GM19395 (cell line): Measurements from ENCODE around the gene PIK3C2B.

Experiments
- ATAC-seq: cut with Tn5 transposase; IDR thresholded peaks from one replicate; pipeline ENCODE4 v1.9.1; 2021; ENCODE audit warnings: mild to moderate bottlenecking, moderate library complexity; ENCODE audit not compliant: unreplicated experiment

The PIK3C2B gene

DNA sequence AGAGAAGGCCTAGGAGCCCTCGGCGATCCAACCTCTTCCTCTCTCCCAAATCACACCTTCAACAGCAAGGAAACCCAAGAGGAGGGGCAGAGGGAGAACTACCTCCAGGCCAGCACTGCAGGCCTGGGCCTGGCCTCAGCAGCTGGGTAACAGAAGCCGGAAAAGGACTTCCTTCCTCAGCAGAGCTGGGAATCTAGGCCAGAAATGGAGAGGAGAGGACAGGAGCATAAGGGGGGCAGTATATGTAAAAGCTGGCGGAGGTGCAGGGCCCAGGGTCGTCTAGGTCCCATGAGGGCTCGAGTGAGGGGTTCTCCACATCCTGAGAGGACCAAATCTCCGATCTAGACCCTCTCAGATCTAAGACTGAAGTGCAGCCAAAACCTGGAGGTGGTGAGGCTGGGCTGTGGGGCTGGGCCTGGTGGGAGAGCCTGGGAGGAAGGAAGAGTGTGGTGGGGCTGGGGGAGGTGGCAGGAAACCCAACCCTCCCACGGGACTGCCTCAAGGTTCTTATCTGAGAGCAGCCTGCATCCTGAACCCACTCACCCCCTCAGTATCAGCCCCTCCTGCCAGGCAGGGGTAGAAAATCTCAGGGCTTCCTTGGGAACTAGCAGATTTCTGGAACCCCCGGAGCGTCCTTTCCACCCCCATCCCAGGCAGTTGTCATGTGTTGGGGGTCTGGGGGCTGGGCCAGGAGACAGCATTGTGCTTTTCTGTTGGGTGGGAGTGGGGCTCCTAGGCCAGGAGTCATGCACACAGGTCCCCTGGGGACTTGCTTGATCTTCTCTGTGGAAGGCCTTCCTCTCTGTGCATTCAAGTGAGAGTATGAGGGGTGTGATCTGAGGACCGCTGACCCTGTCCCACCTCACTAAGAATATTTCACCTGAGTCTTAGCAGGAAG is 33.0 kb downstream of the PIK3C2B start:
- ATAC-seq, result no peak

DNA sequence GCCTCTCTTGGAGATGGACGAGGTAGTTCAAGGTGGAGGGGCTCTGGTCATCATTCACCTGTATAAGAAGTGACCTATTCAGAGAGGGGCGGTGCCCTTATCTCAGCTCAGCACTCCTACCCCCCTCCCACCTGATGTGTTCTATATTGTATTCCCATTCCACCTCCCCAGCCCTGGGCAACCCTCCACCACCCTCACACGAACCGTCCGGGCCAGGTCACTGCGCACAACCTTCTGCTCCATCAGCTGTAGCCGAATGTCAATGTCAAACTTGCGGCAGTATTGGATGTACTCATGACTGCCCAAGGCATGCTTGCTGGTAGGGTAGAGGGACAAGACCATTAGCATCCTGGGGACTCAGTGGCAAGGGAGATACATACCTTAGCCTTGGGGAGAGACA is 34.3 kb downstream of the PIK3C2B start:
- ATAC-seq, result no peak

DNA sequence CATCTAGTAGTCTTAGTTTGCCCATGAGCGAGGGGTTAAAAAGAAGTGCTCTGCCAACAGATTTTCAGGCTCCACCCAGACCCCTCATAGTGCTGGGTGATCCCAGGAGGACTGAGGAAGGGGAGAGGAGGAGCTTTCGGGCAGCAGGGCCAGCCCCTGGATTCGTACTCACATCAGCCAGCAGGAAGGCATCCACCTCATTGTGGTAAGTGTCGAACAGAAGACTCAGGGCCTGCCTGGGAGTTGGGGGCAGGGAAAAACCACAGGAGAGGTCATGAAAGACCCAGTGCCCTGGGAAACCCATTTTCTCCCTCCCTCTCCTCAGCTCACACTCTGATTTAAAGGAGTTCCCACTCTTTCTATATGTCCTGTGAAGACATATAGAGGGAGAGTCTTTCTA is 34.9 kb downstream of the PIK3C2B start:
- no peak for ATAC-seq

DNA sequence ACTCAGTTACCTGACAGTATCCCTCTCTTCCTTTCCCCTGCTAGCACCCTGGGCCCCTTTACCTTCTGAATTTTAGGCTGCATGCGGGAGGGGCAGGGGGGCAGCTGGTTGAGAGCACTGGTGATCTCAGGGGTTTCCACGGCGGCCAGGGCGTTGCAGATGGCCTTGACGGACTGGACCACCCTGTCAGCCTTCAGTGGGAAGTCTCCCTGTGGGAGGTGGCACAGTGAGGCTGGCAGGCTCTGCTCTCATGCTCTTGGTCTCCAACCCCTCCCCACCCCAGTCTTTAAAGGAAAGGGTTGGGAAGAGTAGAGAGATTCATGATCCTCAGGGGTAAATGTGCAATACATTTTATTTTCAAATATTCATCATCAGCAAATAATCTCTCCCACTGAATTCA is 36.9 kb downstream of the PIK3C2B start:
- ATAC-seq, result no peak

DNA sequence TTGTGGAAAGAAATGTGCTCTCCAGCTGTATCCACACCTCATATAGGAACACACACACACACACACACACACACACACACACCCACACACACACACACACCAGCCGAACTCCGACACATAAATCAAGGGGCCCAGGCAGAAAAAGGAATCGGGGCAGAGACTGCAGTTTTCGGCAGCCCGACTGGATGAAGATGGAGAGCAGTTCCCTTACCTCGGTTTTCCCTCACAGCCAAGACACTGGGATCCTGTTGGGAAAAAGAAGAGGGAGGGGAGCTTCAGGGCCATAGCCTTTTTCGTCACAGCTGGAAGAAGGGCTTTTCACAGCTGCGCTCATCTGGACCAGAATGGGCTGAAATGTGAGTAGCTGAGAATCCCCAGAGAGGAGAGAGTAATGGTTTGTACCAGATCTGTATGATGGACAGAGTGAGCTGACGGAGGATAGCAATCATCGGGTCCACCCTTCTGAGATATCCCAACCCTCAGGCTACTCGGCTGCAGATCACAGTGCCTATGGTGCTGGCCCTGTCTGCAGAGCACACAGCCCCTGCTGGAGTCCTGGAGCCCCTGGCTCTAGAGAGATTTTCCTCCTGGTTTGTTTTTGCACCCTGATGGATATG is 37.7 kb downstream of the PIK3C2B start:
- no peak for ATAC-seq

DNA sequence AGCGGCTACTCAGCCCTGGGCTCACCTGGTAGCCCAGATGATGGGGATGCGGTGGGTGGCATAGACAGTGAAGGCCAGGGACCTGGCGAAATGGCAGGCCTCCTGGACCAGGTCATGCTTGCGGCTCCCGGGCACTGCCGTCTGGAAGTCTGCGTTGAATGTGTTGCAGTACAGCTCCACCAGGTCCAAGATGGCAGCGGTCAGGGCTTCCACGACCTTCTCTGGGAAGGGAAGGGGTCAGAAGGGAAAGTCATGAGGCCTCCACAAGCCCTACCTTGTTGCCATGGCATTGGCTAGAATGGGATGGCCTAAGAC is 38.8 kb downstream of the PIK3C2B start:
- no peak for ATAC-seq

DNA sequence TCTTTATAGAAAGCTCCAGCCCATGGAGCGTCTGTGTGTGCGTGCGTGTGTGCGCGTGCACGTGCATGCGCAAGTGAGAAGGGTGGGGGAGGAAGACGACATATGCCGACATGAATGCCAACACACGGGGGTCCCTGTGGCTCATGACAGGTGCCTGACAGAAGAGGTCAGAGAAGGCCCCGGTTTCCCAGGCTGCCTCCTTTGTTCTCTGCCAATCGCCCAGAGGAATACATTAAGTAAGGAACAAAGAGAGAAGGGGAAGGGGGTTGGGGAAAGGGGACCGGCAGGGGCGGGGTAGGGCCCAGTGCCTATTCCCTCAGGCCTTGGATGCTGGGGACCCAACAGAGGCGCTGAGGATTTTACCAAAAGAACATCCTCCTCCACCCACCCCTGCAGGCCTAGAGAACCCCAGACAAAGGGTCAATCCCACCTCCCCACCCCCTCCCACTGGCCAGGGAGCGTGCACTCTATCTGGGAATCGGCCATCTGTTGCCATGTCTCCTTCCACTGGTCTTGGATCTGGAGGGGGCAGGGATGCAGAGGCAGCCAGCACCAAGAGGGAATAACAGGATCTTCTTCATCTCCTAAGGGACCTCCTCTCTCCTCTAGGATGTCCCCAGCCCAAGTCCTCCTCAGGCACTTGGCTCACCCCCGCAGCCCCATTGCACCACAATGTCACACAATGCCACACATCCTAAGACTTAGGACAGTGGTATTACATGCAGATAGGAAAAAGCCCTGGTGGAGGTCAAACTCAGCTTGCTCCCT is 39.4 kb downstream of the PIK3C2B start:
- ATAC-seq, result no peak

DNA sequence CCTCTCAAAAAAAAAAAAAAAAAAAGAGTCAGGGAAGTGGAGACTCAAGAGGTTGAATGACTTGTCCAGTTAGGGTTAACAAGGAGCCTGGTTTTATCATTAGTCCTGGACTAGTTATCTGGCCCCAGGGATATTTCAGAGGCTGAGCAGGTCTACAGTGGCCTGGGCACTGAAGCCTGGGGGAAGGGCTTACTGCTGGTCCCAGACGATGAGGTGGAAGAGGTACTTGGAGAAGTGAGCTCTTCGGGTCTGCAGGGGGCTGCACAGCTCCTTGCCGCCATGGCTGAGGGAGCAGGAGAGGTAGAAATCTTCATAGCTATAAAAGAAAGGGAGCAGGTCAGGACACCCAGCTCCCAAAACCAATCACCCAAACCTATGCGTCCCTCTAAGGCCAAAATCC is 40.1 kb downstream of the PIK3C2B start:
- ATAC-seq, result no peak

DNA sequence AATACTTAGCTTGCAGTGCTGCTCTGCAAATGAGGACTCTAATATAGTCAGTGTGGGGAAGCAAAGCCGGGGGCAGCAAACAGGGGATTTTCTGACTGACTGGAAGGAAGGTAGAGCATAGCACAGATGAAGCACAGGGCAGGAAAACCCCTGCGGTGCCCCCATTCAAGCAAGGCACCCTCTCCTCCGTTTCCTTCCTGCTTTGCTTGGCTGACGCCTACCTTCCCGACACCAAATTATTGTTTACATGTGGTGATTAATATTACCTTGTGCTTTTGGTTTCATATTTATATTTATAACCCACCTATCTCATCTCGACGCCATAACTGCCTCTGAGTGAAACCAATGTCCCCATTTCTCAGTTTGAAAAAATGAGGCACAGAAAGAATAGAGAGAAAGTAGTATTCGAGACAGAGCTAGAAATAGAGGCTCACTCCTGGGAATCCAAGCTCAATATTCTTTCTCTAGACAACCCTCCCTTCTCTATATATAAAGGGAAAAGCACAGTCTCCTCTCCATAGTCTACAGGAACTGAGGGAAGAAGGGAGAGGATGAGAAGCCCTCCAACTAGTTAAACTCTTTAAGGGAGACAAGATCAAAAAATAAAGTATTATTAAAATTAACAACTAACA is 41.3 kb downstream of the PIK3C2B start:
- peak; percentile 70 for ATAC-seq

DNA sequence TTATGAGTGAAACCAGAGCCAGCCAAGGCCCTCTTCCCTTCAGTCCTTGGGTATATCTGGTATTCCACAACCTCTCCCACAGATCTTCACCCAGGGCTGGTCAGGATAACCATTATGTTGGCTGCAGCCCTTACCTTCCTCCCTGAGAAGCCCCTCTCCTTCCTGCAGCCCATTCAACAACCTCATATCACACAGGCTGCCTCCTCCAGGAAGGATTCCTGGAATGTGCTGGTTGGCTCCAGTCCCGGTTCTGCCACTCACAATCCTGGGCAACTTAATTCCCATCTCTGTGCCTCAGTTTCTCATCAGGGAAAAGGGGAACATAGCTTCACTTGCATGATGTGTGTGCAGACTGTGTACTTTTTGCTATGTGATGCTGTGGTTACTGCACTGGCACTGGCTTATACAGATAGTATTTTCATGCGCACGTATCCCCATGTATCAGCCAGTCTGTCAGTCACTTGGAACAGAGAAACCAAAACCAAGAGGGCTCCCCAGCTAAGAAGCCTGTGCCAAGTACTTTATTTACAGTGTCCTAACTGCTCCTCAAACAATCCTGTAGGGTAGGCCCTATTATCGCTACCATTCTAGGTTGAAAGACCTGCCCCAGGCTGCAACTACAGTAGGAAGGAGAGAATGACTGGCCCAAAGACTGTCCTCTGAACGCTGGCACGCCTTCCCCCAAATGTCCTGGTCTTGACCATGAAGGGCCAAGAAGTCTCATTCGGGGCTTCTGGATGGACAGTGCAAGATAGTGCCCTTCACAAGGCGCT is 43.1 kb downstream of the PIK3C2B start:
- ATAC-seq, result no peak

DNA sequence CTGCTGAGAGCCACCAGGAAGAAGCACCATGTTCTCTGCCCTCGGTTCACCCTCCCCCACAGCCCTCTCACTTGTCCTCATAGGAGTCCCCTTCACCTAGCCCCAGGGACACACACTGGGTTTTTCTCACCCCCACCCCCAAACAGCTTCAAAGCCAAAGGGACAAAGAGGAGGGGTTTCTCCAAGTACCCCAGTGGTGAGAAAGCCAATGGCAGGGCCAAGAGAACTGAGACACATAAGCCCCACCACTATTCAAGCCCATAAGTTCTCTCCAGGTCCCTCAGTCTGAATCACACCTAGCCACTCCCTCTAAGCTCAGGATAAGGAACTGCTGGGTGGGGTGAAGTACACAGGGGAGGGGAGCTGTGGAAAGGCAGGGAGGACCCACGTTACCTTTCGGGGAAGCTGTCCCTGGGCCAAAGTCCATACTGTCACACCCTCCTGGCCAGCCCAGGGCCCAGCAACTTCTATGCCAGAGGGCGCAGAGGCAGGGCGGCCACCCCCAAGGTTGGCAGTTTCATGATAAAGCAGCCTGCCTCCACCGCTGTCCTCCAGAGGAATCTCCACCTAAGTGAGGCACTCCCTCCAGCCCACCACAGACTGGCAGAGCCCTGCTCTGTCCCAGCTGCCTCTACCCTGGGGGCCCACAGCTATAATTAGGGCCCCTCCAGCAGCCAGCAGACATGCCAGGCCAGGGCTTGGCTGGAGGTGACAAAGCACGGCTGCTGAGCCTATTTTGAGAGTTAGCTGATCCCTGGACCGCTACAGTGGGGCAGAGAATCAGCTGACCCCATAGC is 43.9 kb downstream of the PIK3C2B start:
- ATAC-seq, result no peak

DNA sequence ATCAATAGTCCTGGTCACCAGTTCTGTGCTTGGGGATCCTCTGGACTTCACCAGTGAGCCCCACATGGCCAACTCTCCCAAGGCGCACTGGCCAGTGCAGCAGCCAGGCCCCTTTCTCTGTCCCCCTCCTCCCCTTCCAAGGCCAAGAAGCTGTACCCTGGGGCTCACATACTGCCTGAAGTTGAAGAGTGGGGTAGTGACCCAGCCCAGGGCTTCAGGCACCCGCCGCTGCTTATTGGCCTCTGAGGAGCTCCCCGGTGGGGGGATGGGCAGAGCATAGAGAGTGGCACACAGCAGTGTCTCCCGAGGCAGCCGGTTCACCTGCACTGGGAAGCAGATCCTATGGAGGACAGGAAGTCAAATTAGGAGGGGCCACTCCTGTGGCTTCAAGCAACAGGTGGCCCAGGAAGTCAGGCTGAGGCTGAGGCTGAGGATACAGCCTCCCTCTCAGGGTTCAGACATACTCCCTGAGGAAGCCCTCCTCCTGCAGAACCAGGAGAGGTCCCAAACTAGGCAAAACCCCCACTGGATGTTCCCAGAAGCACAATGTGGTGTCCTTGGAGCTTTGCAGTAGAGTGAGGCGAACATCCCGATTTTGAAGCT is 44.8 kb downstream of the PIK3C2B start:
- ATAC-seq, result no peak

DNA sequence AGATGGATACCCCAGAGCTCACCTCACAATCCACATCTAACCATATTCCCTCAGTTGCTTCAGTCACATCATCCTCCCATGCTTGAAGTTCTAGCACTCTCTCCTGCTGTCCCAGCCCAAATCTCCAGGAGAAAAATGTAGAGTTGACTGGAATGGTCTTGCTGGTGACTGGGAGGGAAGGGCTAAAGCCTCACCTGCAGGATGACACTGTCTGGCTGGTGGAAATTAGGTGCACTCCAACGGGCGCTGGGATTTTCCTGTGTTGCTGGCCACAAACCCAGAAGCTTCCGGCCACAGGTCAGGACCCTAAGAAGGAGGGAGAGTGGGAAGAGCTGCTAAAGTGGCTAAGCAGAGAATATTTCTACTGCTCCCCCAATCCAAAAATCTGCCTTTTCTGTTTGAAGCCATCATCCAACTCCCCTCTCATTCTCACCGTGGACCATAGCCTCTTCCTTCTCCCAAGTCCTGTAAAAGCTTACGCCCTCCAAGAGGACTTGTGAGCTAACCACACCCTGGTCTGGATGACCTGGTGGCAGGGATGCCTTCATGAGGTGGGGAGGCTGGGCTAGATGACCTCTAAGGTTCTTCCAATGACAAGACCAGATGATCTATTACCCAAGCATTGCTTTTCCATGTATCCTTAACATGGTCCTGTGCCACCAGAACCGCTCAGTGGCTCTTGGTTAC is 45.5 kb downstream of the PIK3C2B start:
- no peak for ATAC-seq

DNA sequence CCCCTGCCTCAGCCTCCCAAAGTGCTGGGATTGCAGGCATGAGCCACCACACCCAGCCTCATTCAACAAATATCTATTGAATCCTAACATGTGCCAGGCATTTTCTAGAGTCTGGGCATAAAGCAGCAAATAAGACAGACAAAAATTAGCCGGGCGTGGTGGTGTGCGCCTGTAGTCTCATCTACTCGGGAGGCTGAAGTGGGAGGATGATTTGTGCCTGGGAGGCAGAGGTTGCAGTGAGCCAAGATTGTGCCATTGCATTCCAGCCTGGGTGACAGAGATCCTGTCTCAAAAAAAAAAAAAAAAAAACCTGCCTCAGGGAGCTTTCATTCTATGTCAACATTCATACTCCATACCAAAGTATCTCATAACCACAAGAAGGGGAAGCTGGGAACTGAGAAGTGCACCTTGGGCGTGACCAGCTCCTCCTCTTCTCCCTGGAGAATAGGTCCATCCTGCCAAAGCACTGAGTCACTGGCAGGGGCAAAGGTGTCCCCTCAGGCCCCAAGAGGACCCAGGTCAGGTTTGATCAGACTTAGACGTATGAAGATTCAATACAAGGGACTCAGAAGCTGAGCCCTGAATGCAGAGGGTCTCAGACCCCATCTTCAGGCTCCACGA is 46.2 kb downstream of the PIK3C2B start:
- ATAC-seq, result no peak

DNA sequence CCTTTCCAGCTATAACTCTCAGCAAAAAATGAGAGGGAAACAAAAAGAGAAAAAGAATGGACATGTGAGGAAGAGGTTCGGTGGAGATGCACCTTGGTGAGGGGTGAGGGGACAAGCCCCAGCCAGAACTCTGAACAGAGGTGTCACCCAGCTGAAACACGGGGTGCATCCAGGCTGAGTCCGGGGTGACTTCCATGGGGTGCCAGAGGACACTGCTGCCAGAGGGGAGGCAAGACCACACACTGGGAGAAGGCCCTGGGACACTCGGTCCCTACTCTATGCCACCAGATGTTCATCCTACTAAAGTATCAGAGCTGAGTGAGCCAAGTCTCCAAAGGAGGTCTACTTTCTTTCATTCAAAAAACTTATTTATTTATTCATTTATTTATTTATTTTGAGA is 46.9 kb downstream of the PIK3C2B start:
- ATAC-seq, result no peak

DNA sequence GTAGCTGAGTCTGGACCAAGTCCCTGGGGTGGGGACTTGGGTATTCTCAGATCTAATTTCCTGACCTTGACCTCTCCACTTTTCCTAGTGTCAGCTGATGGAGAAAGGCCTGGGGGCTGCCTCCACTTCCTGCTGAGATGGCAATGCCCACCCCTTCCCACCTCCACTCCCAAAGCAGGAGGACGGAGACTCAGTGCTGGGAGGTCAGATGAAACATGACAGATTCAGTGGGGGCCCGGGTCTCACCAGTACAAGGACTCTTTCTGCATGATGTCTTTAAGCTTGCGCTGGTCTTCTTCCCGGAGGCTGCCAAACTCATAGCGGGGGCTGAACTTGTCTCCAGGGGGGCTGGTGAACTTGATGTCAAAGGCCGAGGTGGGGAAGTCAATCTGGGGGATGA is 47.4 kb downstream of the PIK3C2B start:
- no peak for ATAC-seq

DNA sequence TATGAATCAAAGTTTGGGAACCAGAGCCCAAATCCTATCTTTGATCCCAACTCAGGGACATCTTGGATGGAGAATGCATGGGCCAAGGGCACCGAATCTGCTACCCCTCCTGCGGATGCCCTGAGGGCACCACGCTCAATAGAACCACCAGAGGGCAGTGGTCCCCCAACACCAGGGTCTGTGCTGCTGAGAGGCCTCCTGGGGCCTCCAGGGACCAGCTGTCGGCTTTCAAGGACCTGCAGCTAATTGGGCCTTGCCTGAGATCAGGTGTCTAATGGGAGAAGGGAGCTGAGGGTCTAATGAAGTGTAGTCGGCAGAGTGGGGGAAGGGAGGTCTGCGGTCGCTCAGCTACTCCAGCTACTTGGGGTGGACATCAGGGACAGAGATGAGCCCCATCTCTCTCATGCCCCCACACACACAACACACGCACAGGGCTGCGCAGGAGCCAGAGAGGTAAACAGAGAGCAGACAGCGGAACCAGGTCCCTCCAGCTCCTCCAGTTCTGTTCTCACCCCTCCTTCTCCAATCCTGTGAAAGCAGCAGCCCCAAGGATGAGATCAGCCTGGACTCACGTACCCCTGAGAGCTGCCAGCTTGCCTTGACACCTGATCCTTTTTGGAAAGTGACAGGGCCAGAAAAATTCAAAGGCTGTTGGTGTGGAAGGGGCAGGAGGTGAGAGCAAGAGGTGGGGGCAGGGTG is 48.0 kb downstream of the PIK3C2B start:
- ATAC-seq, result no peak

DNA sequence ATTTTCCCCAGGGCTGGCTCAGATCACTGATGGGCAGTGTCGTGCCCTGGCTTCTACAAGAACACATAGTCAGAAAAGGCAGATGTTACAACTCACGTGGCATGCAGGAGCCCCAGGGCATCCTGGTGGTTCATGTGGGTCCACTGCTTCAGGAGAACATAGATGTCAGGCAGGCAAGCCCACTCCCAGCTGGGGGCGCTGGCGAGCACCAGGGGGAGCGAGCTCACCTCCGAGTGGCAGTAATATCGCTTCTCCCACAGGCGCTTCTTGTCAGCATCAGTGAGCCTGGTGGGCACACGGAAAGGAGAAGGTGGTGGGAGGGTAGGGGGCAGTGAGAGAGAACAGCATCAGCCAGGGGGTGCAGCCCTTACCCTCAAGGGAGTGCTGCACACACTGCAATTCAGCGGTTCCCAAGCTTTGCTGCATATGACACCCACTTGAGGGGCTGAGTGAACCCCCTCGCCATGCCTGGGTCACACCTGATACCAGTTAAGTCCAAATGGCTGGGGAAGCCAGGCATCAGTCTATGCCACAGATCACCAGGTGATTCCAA is 48.7 kb downstream of the PIK3C2B start:
- ATAC-seq, result no peak
